ENCODE results near the gene P2RY12.

Gene P2RY12

GRCh38 chr3:151330899-151331298 lies 53.7 kb downstream of the P2RY12 start:
- FAIRE-seq = no peak

- FAIRE-seq = no peak
Observed at GRCh38 chr3:151330379-151330778, 54.2 kb downstream of the P2RY12 start.

GRCh38 chr3:151329363-151329762 lies 55.2 kb downstream of the P2RY12 start, which contains the start of gene P2RY13:
P2RY13 (minus strand) TSS chr3:151329549; CDS start chr3:151329528, 21 bp downstream.
- FAIRE-seq = no peak

- no peak for FAIRE-seq
Observed at GRCh38 chr3:151328298-151328995, 56.1 kb downstream of the P2RY12 start.

- peak; percentile 98 for FAIRE-seq
Observed at GRCh38 chr3:151327571-151328198, 56.9 kb downstream of the P2RY12 start.

GRCh38 chr3:151322511-151322910 lies 62.0 kb downstream of the P2RY12 start:
- no peak for FAIRE-seq

GRCh38 chr3:151321526-151321925 lies 63.0 kb downstream of the P2RY12 start:
- no peak for FAIRE-seq

- FAIRE-seq = no peak
Observed at GRCh38 chr3:151320131-151320530, 64.4 kb downstream of the P2RY12 start.

GRCh38 chr3:151319628-151320027 lies 64.9 kb downstream of the P2RY12 start:
- FAIRE-seq = no peak

GRCh38 chr3:151318991-151319390 lies 65.6 kb downstream of the P2RY12 start:
- FAIRE-seq = no peak

- peak; percentile 70 for FAIRE-seq
Observed at GRCh38 chr3:151318313-151318712, 66.2 kb downstream of the P2RY12 start.

- no peak for FAIRE-seq
Observed at GRCh38 chr3:151316267-151316991, 68.1 kb downstream of the P2RY12 start, which contains the start of gene GPR87. GPR87 (minus strand) TSS chr3:151316820; CDS start chr3:151300100, 16,720 bp downstream.

GRCh38 chr3:151315846-151316245 lies 68.7 kb downstream of the P2RY12 start:
- FAIRE-seq = no peak

- no peak for FAIRE-seq
Observed at GRCh38 chr3:151315136-151315535, 69.4 kb downstream of the P2RY12 start.

GRCh38 chr3:151314593-151314992 lies 70.0 kb downstream of the P2RY12 start:
- FAIRE-seq = no peak

GRCh38 chr3:151314137-151314536 lies 70.4 kb downstream of the P2RY12 start:
- FAIRE-seq = no peak

GRCh38 chr3:151312972-151313371 lies 71.6 kb downstream of the P2RY12 start:
- FAIRE-seq = no peak

- FAIRE-seq = no peak
Observed at GRCh38 chr3:151309566-151309965, 75.0 kb downstream of the P2RY12 start.

GRCh38 chr3:151307583-151308488 lies 76.7 kb downstream of the P2RY12 start:
- FAIRE-seq = no peak

GRCh38 chr3:151307131-151307530 lies 77.4 kb downstream of the P2RY12 start:
- no peak for FAIRE-seq

GRCh38 chr3:151306168-151306810 lies 78.3 kb downstream of the P2RY12 start:
- FAIRE-seq = no peak

GRCh38 chr3:151305775-151306151 lies 78.8 kb downstream of the P2RY12 start:
- no peak for FAIRE-seq
